Measurements from ENCODE around the gene TMEM200B.
"Not testable (repeated sequence)": the region's sequence is repeated elsewhere in the genome, so short reads cannot be mapped to it uniquely, and the experiment has no call there.

TMEM200B gene

DNA sequence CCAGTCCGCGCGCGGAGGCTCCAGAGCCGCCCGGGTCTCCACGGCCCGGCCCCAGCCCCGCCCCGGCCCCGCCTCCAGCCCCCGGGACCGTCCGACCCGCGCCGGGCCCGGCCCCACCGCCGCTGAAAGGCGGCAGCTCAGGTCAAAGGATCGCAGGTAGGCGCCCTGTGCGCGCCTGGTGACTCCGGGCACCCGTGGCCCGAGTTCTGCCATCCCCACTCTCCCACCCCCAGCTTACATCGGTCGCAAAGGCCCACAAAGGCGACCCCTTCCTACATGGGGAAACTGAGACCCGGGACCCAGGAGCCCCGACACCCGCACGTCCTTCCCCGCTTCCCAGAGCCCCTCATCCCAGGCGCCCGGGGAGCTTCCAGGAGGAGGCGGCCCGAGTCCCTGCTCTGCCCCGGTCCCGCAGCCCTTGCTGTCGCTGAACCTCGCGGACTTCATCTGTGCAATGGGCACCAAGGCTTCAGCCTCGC lies at the start of gene TMEM200B:
Gene TMEM200B, minus strand, starts transcription at position 17 of the 479 bp plus-strand sequence. CDS start 2,075 bp downstream, outside the sequence.
- no peak for DNase-seq (ENCODE audit: low spot score)

DNA sequence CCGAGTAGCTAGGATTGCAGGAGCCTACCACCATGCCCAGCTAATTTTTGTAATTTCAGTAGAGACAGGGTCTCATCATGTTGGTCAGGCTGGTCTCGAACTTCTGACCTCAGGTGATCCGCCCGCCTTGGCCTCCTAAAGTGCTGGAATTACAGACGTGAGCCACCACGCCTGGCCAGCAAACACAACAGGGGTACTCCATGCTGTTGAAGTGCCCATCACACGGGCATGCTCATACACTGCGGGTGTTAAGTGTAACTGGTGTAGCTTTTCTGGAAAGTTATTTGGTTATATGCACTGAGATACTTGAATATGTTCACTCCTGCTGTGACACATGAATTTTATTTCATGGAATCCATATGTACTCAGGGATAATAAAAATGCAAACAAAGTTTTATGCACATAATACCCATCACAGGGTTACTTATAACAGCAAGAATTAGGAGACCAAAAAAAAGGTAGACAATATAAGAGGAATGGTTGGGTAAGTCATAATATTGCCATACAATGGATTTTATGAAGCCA lies 48.8 kb upstream of the TMEM200B start:
- no peak for DNase-seq (ENCODE audit: low spot score)

DNA sequence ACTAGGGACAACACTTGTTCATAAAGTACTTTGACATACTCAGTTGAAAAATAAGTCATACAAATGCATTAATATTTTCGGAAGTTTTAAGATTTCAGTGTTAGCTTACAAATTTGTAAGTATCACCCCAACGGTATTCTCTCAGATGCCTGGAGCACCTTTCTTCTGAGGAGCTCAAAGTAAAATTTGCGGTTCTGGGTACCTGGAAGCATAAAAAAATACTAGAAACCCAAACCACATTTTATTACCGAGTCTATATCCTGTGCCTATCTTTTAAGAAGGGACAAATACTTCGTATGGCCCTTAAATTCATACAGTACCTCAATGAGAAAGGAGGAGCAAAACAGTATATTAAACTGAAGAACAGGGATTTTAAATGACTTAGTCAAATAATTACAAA lies 47.8 kb upstream of the TMEM200B start:
- peak; percentile 22 for DNase-seq (ENCODE audit: low spot score)

DNA sequence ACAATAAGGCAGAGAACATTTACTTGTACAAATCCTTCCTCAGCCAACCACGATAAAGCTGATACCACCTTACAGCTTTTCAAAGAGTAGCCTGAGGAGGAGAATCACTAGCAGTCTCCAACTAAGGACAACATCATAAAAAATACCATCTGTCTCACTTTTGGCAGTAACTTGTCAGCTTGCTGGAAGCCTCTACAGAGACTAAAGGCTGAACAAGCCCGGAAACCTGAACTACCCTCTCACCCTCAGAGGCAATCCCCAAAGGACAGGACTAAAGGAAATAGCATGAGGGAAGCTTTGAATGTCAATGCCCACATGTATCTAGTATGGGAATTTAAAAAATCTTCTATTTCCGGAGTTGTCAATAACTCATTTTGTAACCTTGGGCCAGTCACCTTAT lies 47.4 kb upstream of the TMEM200B start:
- DNase-seq (ENCODE audit: low spot score): no peak

DNA sequence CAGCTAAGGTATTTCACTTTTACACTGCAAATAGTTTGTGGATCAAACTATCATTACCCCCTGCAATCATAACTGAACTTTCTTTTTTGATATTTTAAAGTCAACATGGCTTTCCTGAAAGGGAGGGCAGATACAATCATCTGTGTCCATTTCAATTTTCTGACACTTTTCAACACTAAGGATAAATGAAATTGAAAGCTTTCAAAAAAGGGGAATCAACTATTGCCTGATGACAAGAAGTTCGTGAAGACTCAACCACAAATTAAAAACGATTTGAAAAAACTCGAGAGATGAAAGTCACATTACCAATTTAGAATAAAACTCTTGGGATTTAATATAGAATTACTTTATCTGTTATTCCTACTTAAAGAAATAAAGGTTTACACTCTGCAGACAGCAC lies 46.3 kb upstream of the TMEM200B start:
- DNase-seq (ENCODE audit: low spot score): no peak

DNA sequence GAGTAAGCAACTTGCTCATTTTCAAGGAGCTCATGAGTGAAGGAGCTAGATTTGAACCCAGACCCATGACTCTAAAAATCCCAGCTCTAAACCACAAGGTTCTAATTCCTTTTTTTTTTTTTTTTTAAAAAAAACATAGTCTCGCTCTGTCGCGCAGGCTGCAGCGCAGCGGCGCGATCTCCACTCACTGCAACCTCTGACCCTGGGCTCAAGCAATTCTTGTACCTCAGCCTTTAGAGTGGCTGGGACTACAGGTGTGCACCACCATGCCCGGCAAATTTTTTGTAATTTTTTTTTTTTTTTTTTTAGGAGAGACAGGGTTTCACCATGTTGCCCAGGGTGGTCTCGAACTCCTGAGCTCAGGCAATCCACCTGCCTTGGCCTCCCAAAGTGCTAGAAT lies 44.2 kb upstream of the TMEM200B start:
- DNase-seq (ENCODE audit: low spot score): no peak

DNA sequence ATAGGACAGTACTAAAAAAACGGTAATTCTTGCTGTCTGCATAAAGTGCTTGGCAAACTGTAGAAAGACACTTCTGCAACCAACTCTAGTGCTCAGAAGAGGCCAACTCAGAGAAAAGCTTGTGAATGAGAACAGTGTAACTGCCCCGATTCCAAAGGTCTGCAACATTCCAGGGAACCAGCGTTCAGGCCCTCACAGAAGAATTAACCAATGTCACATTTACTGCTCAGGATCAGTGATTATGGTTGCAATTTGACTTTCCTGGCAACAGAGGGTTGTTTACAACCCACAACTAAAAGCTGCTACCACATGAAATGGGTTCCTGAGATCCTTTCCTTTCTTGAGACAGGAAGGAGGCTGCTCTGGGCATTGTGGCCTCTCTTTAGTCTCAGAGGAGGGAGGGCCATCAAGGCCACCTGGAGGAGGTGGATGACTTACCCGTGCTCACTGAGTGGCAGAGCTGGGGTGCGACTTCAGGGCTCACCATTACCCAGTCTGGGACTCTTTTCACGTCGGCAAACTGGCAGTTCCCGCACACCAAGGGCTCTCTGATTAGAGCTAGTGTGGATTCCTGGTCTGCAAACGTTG lies 42.7 kb upstream of the TMEM200B start:
- DNase-seq (ENCODE audit: low spot score): no peak

DNA sequence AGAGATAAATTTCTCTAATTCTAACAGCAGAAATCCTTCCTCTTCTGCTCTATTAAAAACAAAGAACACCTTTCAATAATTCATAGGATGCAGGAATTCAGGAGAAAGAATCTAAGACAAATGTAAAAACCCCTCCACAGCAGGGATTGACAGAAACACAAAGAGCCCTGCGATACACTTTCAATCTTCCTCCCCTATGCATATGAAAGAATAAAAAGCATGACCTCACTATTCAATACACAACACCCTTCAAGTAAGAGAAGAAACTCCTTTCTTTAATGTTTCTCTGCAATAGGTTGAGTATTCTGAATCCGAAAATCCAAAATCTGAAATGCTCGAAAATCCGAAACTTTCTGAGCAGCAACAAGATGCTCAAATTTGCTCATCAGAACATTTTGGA lies 40.9 kb upstream of the TMEM200B start:
- DNase-seq (ENCODE audit: low spot score): no peak

DNA sequence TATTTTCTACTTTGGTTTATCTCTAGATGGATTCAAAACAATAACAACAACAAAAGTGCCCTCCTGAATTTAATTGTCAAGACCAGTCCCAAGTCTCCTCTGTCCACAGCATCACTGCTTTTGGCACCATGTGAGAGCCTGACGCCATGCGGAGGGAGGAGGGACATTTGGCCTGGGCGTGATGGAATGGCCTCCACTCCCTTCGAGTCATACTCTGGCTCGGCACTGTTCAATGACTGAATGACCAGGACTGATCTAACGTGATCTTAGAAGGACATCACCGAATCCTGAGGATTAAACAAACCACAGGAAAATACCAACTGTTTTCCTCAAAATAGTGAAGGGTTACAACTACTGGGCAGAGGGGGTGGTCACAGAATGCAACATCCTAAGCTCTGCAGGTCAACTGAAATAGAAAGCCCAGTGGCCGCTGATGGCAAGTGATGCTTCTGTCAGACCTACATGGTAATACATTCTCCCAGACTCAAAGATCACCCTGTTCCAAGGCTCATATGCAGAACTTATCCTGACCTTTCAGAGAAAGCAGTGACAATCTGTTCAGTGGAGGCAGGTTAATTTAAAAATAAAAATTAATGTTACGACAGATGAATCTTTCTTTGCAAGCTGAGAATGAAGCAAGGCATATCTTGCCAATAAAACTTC lies 38.9 kb upstream of the TMEM200B start:
- no peak for DNase-seq (ENCODE audit: low spot score)

DNA sequence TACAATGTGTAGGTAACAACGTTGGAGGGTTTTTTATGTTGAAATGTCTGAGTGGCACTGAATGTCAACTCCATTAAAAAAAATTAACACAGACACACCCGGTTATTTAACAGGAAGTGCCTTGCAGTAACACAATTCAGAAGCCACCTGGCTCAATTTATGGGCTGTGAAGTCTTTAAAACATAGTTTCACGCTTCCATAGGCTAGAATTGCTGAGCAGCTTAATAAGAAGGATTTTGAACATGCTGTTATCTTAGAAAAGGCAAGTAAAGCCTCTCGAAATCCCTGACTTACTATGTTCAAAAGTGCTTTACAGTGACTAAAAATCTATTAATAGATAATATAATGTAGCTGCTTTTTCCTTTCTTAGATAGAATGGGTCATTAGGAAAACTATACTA lies 38.3 kb upstream of the TMEM200B start:
- no peak for DNase-seq (ENCODE audit: low spot score)

DNA sequence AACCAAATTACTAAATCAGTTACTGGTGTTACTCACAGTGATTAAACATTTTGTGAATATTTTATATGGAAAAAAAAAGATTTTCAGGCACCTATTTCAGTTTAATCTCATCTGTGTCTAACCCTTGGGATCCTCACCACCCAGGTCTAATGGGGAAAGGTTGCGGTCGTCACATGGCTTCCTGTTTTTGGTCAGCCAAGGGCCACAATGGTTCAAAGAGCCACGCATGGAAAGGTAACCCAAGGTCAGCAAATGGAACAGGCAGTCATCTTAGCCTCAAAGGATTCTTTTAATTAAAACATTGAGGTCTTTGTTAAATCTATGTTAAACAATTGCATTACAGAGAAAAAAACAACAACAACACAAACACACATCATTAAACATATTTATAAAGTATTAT lies 36.1 kb upstream of the TMEM200B start:
- no peak for DNase-seq (ENCODE audit: low spot score)

DNA sequence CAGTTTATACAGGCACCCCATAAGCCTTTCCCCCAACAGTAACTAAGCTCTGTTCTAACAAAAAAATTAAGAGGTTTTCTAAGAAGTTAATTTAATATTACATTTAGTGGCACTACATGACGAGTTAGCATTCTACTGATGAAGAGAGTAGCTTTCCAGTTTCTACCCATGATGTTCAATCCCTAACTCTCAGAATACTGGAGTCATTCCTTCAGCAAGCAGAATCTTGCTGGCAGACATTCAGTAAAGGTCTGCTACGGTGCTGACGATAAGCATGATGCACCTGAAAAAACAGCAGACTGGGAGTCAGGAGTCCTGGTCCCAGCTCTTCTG lies 33.5 kb upstream of the TMEM200B start:
- no peak for DNase-seq (ENCODE audit: low spot score)

DNA sequence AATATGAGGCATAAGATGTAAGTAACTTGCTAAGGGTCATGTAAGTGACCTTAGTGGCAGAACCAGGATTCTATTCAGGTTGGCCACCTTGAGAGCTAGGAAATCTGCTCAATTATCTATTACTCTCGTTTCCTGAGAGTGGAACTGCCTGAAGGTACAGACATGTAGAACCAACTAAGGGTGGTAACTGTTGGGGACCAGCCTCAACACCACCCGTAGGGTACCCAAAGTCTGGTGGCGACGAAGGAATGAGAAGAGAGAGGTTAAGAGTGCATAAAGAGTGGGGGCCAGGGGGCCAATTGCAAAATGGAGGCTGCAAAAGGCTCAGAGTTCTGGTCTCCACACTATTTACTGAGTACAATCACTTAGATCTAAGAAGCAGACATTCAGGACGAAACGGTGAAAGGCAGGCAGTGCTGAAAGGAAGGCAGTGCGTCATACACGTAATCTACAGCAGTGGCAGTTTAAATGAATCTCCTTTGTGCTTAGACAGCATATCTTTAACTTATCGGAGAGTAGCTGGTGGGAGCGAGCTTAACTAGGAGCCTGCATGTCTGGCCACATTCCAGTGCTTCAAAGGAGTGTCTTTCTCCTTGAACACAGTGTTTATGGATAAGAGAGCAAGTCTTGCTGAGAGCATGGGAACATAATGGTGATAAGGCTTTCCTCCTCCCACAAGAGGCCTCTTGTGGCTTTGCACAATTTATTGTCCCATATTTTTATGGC lies 33.0 kb upstream of the TMEM200B start:
- no peak for DNase-seq (ENCODE audit: low spot score)

DNA sequence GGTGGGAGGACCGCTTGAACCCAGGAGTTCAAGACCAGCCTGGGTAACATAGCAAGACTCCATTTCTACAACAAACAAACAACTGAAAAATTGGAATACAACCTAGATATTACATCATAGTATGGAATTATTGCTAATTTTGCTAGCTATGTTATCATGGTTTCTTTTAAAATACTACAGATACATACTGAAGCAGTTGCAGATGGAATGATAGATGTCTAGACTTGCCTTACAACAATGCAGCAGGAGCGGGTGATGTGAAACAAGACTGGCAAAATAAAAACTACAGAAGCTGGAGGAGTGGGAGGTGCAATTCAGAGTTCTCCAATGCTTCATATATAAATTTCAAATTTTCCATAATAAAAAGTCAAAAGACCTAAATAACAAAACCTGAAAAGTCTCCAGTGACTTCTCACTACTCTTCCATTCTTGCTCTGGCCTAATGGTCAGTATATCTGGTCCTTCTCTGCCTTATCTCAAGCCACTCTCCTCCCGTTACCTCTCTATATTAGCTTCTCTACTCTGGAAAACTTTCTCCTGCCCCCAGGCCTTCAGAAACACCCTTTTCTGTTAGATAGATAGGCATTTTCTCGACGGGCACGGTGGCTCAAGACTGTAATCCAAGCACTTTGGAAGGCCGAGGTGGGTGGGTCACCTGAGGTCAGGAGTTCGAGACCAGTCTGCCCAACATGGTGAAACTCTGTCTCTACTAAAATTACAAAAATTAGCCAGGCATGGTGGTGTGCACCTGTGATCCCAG lies 28.5 kb upstream of the TMEM200B start:
- no peak for DNase-seq (ENCODE audit: low spot score)

DNA sequence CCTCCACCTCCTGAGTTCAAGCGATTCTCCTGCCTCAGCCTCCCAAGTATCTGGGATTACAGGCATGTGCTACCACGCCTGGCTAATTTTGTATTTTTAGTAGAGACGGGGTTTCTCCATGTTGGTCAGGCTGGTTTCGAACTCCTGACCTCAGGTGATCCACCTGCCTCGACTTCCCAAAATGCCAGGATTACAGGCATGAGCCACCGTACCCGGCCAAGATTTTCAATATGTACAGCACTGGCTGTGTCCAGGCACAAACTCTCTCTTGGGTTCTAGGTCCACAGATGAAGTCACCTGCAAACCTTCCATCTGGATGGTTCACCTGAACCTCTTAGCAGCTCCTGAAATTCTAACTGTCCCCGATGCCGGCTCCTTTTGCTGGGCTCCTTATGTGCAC lies 26.6 kb upstream of the TMEM200B start:
- not testable (repeated sequence) for DNase-seq (ENCODE audit: low spot score)

DNA sequence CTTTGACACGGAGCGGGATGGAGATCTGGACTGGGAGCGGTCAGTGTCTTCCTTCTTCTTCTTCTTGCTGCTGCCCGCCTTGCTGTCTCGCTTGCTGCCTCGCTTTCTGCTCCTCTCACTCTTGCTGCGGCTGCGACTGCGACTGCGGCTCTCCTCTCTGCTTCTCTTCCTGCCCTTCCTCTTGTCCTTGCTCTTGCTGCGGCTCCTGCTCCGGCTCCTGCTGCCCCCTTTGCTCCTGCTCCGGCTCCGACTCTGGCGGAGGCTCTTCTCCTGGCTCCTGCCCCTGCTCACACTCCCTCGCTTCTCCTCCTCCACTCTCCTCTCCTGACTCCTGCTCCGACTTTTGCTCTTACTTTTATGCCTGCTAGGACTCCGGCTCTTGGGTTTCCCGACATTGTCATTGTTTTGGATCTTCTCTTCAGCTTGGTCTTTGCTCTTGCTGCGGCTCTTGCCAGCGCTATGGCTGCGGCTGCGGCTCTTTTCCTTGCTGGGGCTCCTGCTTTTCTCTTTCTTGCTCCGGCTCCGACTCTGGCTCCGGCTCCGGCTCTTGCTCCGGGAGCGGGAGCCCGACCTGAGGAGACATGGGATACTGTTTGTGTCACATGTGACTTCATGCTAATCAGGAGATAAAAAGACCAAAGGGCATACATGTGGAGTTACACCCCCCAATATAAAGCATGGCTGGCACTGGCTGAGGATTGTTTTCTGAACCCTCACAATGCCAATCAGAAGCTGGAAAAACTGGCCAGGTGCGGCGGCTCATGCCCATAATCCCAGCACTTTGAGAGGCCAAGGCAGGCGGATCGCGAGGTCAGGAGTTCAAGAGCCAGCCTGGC lies 25.2 kb upstream of the TMEM200B start:
- no peak for DNase-seq (ENCODE audit: low spot score)

DNA sequence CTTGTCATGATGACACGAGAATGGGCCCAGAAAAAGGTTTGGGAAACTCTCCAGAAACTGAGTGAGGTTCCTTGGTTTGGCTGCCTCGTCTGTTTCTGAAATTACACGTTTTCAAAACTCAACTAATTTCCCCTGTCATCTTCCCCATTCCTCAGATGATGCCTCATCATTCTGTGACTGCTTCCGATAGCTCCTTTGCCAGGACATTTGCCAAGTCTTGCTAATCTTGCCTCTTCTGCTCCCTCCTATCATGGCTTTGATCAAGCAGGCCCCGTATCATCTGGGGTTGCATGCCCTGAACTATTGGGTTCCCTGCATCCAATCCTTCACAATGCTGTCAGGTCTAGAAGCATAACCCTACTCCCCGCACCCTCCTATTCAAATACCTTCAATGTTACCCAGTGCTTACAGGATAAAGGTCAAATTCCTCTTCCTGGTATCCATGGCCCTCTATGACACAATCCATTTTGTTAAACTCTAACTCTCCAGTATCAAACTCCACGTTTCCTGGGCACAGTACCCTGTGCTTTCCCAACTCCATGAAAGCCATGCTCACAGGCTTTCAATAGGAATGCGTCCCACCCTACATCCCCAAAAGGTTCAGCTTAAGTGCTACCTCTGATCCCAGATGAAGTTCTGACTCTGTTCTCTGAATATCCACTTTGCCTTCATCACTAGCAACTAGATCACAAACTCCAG lies 22.2 kb upstream of the TMEM200B start:
- DNase-seq (ENCODE audit: low spot score): no peak

DNA sequence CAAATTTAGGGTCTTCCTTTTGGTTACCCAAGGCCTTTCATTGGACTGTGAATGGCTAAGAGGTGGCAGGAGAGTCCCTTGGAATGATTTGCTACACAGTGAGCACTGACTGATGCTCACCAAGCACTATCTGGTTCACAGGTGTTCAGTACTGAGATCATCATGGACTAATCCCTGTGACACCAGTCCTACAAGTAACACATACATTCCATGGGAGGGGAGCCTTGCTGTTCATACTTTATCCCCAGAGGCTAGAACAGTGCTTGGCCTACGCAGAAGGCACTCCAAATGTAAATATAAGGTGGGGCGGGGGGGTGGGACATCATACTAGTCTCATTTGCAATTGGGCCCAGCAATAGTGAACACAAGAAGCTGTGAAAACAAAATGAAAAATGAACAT lies 20.5 kb upstream of the TMEM200B start:
- no peak for DNase-seq (ENCODE audit: low spot score)

DNA sequence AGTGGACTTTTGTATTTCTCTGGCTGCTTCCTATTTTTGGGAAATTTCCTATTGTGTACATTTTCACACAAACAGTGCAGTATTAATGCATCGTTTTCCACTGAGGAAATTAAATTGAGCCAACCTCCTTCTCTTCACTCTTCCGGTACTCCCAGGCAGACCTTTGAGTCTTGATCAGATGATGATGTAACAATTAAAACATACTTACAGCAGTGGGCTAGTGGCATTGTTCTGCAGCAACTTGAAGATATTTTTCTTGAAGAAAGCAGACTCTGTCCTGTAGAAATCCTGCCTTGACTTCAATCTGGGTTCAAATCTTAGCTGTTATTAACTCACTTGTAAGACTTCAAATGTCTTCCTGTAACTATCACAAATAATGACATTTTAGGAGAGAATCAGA lies 19.0 kb upstream of the TMEM200B start:
- DNase-seq (ENCODE audit: low spot score): no peak

DNA sequence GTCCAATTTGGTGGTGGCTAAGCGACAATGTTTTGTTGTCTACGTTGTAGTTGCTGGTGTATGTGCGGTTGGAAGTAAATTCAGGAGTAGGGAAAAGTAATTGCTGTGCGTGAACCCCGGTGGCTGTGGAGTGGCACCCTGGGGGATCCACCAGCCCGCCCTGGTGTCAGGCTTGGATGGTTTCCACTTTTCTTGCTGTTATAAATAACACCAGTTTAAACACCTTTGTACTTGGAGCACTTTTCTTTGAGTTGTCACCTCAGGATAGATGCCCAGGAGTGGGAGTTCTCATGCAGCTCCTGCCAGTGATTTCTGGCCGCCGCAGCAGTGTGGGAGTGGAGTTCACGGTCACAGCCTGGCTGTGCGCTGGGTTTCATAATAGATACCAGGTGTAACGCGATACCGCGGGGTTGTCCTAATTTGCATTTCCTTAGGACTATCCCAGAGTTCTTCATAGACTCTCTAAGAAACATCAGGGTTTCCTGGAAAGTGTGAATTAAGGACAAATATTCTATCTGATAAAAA lies 12.8 kb upstream of the TMEM200B start:
- no peak for DNase-seq (ENCODE audit: low spot score)

DNA sequence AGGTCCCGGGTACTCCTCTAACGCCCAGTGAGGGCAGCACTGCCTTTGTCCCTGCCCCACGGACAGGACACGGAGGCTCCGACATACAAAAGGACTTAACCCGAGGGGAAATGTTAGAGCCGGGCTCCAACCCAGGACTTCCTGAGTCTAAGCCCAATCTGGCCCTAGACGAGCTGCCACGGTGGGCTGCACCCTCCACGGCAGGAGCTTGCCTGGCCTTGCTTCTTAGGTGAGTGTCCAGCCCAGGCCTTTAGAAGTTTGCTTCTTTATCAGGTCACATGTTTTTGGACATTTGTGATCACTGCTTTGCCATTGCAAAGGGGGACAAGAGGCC lies 11.0 kb upstream of the TMEM200B start:
- no peak for DNase-seq (ENCODE audit: low spot score)

Measured in CD4-positive, alpha-beta T cell treated with Interleukin-2 at 100 ng/mL for 4 hours (primary cell).